Endodermal cell (in vitro differentiated cells): ENCODE results near the gene PPP1R36. TPM values are rescaled to one million over a fixed set of nuclear protein-coding genes. Genes with fewer than 3 reads are reported as not detected.

Experiments
- DNase-seq: peaks from one replicate; pipeline ENCODE4 v3.0.0-alpha.2; 2017
- H3K27ac ChIP-seq: 2 replicates; pipeline ENCODE4 v1.5.1; 2013; ENCODE audit warnings: mild to moderate bottlenecking, low read depth, low read length, moderate library complexity
- H3K27me3 ChIP-seq: 2 replicates; pipeline ENCODE4 v1.6.1; 2013; ENCODE audit warnings: mild to moderate bottlenecking, low read length, moderate library complexity; ENCODE audit not compliant: insufficient read depth, control insufficient read depth, poor library complexity, severe bottlenecking
- H3K36me3 ChIP-seq: 2 replicates; pipeline ENCODE4 v1.7.0; 2013; ENCODE audit warnings: mild to moderate bottlenecking, low read length, moderate library complexity; ENCODE audit not compliant: control insufficient read depth, insufficient read depth
- H3K4me1 ChIP-seq: one replicate; pipeline ENCODE4 v1.7.0; 2013; ENCODE audit warnings: low read length; ENCODE audit not compliant: control insufficient read depth, insufficient read depth
- H3K4me3 ChIP-seq: 2 replicates; pipeline ENCODE4 v1.5.1; 2013; ENCODE audit warnings: mild to moderate bottlenecking, low read length, moderate library complexity
- H3K9ac ChIP-seq: 2 replicates; pipeline ENCODE4 v1.6.1; 2013; ENCODE audit warnings: mild to moderate bottlenecking, low read length, moderate library complexity; ENCODE audit not compliant: poor library complexity, severe bottlenecking; ENCODE audit errors: extremely low read depth
- H3K9me3 ChIP-seq: 2 replicates; pipeline ENCODE4 v1.6.1; 2013; ENCODE audit warnings: mild to moderate bottlenecking, low read length, moderate library complexity; ENCODE audit not compliant: control insufficient read depth
- H3K27ac Mint-ChIP-seq: 2 replicates; pipeline ENCODE4 v1.8.0; 2020; ENCODE audit warnings: mixed read lengths
- H3K27me3 Mint-ChIP-seq: 2 replicates; pipeline ENCODE4 v1.8.0; 2021; ENCODE audit warnings: mild to moderate bottlenecking, mixed read lengths; ENCODE audit not compliant: insufficient read depth
- H3K36me3 Mint-ChIP-seq: 2 replicates; pipeline ENCODE4 v1.8.0; 2020; ENCODE audit warnings: low read depth, mixed read lengths
- H3K4me1 Mint-ChIP-seq: 2 replicates; pipeline ENCODE4 v1.8.0; 2020; ENCODE audit warnings: mixed read lengths
- H3K4me3 Mint-ChIP-seq: 2 replicates; pipeline ENCODE4 v1.8.0; 2020; ENCODE audit warnings: mild to moderate bottlenecking, moderate library complexity, mixed read lengths
- H3K9me3 Mint-ChIP-seq: 2 replicates; pipeline ENCODE4 v1.8.0; 2020; ENCODE audit warnings: mild to moderate bottlenecking, mixed read lengths
- CTCF ChIP-seq: fragments of 200-600 bp; sonication (generic); conservative IDR thresholded peaks from 2 replicates; pipeline ENCODE4 v1.5.0; 2021; ENCODE audit warnings: antibody characterized with exemption, mild to moderate bottlenecking
- WGBS, 2 experiments: methylation state at CpG; one replicate each; pipeline versions ENCODE4 v1.1.5 to v1.1.7; 2013; ENCODE audit warnings: missing lambda C conversion rate in 2 of 2, mixed read lengths in 1 of 2; ENCODE audit not compliant: insufficient coverage in 1 of 2, insufficient read length in 1 of 2; 5-methylcytosine and 5-hydroxymethylcytosine counted together
- total RNA-seq, 2 donors: library from RNA; stranded (reverse); fragmentation: NEBNext Ultra II Directional in 1 of 2; extraction: Animal tissue kit (Norgen Biotek cat#: 25700) in 1 of 2; gene quantifications; 2 replicates in 1 of 2; 3 replicates in 1 of 2; pipeline ENCODE4 v1.2.1, GENCODE V29; 2021

The PPP1R36 gene
- total RNA-seq, 2 donors from 2014 or later: 0.24 to 1.2 TPM

- Histone ChIP-seq H3K36me3 (no peaks in the 10 kb centered on the region), H3K27me3 (no peaks in the 10 kb centered on the region), H3K4me3 (no peak overlapping the region), H3K4me1 (no peaks in the 10 kb centered on the region), H3K9me3 (no peaks in the 10 kb centered on the region), H3K9ac (no peak overlapping the region), H3K27ac (no peak overlapping the region)
- no peaks in the 10 kb centered on the region for H3K9me3 Mint-ChIP-seq
- no peaks in the 10 kb centered on the region for H3K27me3 Mint-ChIP-seq
- no peaks in the 10 kb centered on the region for H3K36me3 Mint-ChIP-seq
- TF ChIP-seq CTCF: no peak
- no peak overlapping the region for H3K4me3 Mint-ChIP-seq
- peaks cover 7% of the 10 kb centered on the region for H3K4me1 Mint-ChIP-seq
- peak; percentile 21 for DNase-seq
- WGBS, 2 experiments: 89 to 91% methylated on average over 5 to 9 of the region's 9 CpGs
- no peak overlapping the region for H3K27ac Mint-ChIP-seq
Measured at GRCh38 chr14:64637735-64638473, 88.1 kb downstream of the PPP1R36 start.

- peaks cover 3% of the 10 kb centered on the region for H3K9me3 ChIP-seq
- no peaks in the 10 kb centered on the region for H3K27me3 ChIP-seq
- no peak overlapping the region for H3K9ac ChIP-seq
- Mint-ChIP-seq H3K36me3 (no peaks in the 10 kb centered on the region), H3K4me3 (no peak overlapping the region), H3K9me3 (peaks cover 5% of the 10 kb centered on the region), H3K27me3 (no peaks in the 10 kb centered on the region), H3K4me1 (peaks cover 7% of the 10 kb centered on the region), H3K27ac (no peak overlapping the region)
- WGBS, 2 experiments: 100% methylated on average over 1 of the region's 2 CpGs; no CpG with 5 or more reads in 1 of the 2 experiments
- no peaks in the 10 kb centered on the region for H3K36me3 ChIP-seq
- peak; percentile 7 for DNase-seq
- no peak overlapping the region for H3K4me3 ChIP-seq
- no peak for TF ChIP-seq CTCF
- no peaks in the 10 kb centered on the region for H3K4me1 ChIP-seq
- H3K27ac ChIP-seq: no peak overlapping the region
Measured at GRCh38 chr14:64638625-64639024, 88.9 kb downstream of the PPP1R36 start.

Other genes starting within 250 kb of the PPP1R36 start
- gene MTHFD1, start 161.6 kb upstream of the PPP1R36 start, total RNA-seq: 100 to 1,000 TPM; 103 to 116 TPM
- gene AKAP5, start 84.5 kb upstream of the PPP1R36 start, total RNA-seq: 1 to 10 TPM; 1.3 to 2.0 TPM
- gene ZBTB25, start 46.1 kb upstream of the PPP1R36 start, total RNA-seq: 10 to 100 TPM; 14.0 to 17.0 TPM
- gene ZBTB1, start 45.2 kb upstream of the PPP1R36 start, total RNA-seq: 10 to 100 TPM; 31.0 to 32.4 TPM
- gene HSPA2, start 9.2 kb upstream of the PPP1R36 start, total RNA-seq: 10 to 100 TPM in 1 of 2 donors, 1 to 10 TPM in 1; 7.9 to 12.9 TPM
- 10 to 100 TPM; 31.7 to 52.6 TPM for gene PLEKHG3, start 154.5 kb downstream of the PPP1R36 start, total RNA-seq